ENCODE data around the gene PPCS. TPM values are rescaled to one million over a fixed set of nuclear protein-coding genes. Genes with fewer than 3 reads are reported as not detected.
"Not testable (repeated sequence)": the region's sequence is repeated elsewhere in the genome, so short reads cannot be mapped to it uniquely, and the experiment has no call there.

PPCS gene
- total and polyA plus RNA-seq, 2 donors (not counting 1 experiment from before 2014, with no cell fraction given), result 39.3 to 40.3 TPM

DNA sequence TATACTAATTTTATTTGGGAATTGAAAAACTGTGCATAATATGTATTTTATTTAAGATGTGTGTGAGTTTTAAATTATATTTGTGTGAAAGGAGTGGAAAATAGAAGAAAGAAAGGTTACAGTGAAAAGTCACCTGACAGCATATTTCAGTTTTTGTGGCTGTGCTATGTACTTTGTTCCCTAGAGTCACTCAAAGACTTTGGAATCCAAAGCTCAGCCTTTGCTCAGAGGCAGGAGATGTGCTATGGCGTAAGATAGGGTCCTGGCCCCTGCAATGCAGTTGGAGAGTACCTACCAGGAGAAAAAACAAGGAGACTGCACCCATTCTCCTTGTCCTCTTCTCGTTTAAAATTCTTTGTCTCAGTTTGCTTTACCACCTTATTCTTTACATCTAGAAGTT, 9.7 kb downstream of the PPCS start:
- Histone ChIP-seq H3K27ac (ENCODE audit: insufficient read depth, low read length) (no peak overlapping the region), H3K4me1 (ENCODE audit: control insufficient read depth, extremely low read depth, insufficient read depth, low read length) (no peaks in the 10 kb centered on the region), H3K27me3 (ENCODE audit: control insufficient read depth, insufficient read depth, low read length) (no peaks in the 10 kb centered on the region), H3K9me3 (ENCODE audit: control insufficient read depth, insufficient read depth, low read depth, low read length) (no peaks in the 10 kb centered on the region), H3K4me2 (ENCODE audit: extremely low read depth, insufficient read depth, low read length) (no peak overlapping the region), H3K4me3 (replicated peaks in 1 of 4; ENCODE audit: control extremely low read depth in 1 of 4, insufficient read depth in 1 of 4, low read depth in 3 of 4, low read length in 4 of 4) (no peak overlapping the region), H3K36me3 (ENCODE audit: control insufficient read depth, insufficient read depth, low read length) (no peaks in the 10 kb centered on the region), H3K79me2 (ENCODE audit: control insufficient read depth, insufficient read depth, low read length) (no peaks in the 10 kb centered on the region), H4K20me1 (ENCODE audit: control insufficient read depth, extremely low read depth, insufficient read depth, low read length) (no peaks in the 10 kb centered on the region), H2AFZ (ENCODE audit: low read length) (no peak overlapping the region), H3K9ac (ENCODE audit: insufficient read depth, low read length) (no peak overlapping the region)
- TF ChIP-seq EZH2 (IDR thresholded peaks at IDR 0.05; ENCODE audit: low read length, missing control alignments), result no peak
- DNase-seq (ENCODE audit: low read depth in 2 of 2), result no peak

DNA sequence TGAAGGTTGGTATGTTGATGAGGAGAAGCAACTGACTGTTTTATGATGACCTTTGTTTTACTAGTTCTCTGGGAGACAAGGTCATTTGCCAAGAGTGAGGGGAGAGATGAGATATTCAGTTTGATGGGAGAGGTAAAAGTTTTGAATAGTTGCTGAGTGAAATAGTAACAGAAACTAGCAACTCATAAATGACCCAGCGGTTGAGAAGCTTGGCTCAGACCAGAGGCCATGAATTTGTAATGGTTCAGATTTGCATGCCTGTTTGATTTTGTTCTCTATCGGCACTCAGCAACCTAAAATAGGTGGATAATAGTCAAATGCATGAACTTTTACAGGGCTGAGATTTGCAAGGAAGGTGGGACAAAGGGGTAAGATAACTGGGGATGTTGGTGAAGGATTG, 13.4 kb downstream of the PPCS start:
- Histone ChIP-seq H3K4me3 (replicated peaks in 1 of 4; ENCODE audit: control extremely low read depth in 1 of 4, insufficient read depth in 1 of 4, low read depth in 3 of 4, low read length in 4 of 4) (no peak overlapping the region), H3K27ac (ENCODE audit: insufficient read depth, low read length) (no peak overlapping the region), H3K9me3 (ENCODE audit: control insufficient read depth, insufficient read depth, low read depth, low read length) (no peaks in the 10 kb centered on the region), H4K20me1 (ENCODE audit: control insufficient read depth, extremely low read depth, insufficient read depth, low read length) (no peaks in the 10 kb centered on the region), H3K9ac (ENCODE audit: insufficient read depth, low read length) (no peak overlapping the region), H3K36me3 (ENCODE audit: control insufficient read depth, insufficient read depth, low read length) (no peaks in the 10 kb centered on the region), H3K27me3 (ENCODE audit: control insufficient read depth, insufficient read depth, low read length) (no peaks in the 10 kb centered on the region), H3K79me2 (ENCODE audit: control insufficient read depth, insufficient read depth, low read length) (no peaks in the 10 kb centered on the region), H3K4me1 (ENCODE audit: control insufficient read depth, extremely low read depth, insufficient read depth, low read length) (no peaks in the 10 kb centered on the region), H3K4me2 (ENCODE audit: extremely low read depth, insufficient read depth, low read length) (no peak overlapping the region), H2AFZ (ENCODE audit: low read length) (no peak overlapping the region)
- DNase-seq (ENCODE audit: low read depth in 2 of 2), result no peak
- TF ChIP-seq, protein P1, sequence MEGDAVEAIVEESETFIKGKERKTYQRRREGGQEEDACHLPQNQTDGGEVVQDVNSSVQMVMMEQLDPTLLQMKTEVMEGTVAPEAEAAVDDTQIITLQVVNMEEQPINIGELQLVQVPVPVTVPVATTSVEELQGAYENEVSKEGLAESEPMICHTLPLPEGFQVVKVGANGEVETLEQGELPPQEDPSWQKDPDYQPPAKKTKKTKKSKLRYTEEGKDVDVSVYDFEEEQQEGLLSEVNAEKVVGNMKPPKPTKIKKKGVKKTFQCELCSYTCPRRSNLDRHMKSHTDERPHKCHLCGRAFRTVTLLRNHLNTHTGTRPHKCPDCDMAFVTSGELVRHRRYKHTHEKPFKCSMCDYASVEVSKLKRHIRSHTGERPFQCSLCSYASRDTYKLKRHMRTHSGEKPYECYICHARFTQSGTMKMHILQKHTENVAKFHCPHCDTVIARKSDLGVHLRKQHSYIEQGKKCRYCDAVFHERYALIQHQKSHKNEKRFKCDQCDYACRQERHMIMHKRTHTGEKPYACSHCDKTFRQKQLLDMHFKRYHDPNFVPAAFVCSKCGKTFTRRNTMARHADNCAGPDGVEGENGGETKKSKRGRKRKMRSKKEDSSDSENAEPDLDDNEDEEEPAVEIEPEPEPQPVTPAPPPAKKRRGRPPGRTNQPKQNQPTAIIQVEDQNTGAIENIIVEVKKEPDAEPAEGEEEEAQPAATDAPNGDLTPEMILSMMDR (conservative IDR thresholded peaks at IDR 0.05 in 1 of 2, IDR thresholded peaks at IDR 0.05 in 1 of 2; ENCODE audit: low read depth in 1 of 2, low read length in 2 of 2), result no peak
- TF ChIP-seq EZH2 (IDR thresholded peaks at IDR 0.05; ENCODE audit: low read length, missing control alignments), result no peak

DNA sequence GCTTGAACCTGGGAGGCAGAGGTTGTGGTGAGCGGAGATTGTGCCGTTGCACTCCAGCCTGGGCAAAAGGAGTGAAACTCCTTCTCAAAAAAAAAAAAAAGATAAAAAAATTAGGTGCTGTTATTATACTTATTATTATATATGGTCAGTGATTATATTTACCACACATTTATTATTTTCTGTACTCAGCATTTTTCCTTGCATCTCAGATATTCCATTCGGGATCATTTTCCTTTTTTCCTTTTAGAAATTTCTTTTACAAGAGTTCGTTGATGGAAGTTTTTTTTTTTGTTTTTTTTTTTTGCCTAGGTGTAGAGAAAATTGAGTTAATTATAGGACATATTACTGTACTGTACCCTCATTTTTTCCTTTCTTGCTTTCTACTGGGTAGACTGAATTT, 20.3 kb downstream of the PPCS start:
- Histone ChIP-seq H3K27me3 (ENCODE audit: control insufficient read depth, insufficient read depth, low read length) (no peaks in the 10 kb centered on the region), H3K27ac (ENCODE audit: insufficient read depth, low read length) (no peak overlapping the region), H3K79me2 (ENCODE audit: control insufficient read depth, insufficient read depth, low read length) (no peaks in the 10 kb centered on the region), H3K36me3 (ENCODE audit: control insufficient read depth, insufficient read depth, low read length) (no peaks in the 10 kb centered on the region), H3K9me3 (ENCODE audit: control insufficient read depth, insufficient read depth, low read depth, low read length) (no peaks in the 10 kb centered on the region), H4K20me1 (ENCODE audit: control insufficient read depth, extremely low read depth, insufficient read depth, low read length) (no peaks in the 10 kb centered on the region), H3K9ac (ENCODE audit: insufficient read depth, low read length) (no peak overlapping the region), H3K4me3 (replicated peaks in 1 of 4; ENCODE audit: control extremely low read depth in 1 of 4, insufficient read depth in 1 of 4, low read depth in 3 of 4, low read length in 4 of 4) (no peak overlapping the region), H3K4me1 (ENCODE audit: control insufficient read depth, extremely low read depth, insufficient read depth, low read length) (no peaks in the 10 kb centered on the region), H2AFZ (ENCODE audit: low read length) (no peak overlapping the region), H3K4me2 (ENCODE audit: extremely low read depth, insufficient read depth, low read length) (no peak overlapping the region)
- no peak for DNase-seq (ENCODE audit: low read depth in 2 of 2)
- TF ChIP-seq EZH2 (IDR thresholded peaks at IDR 0.05; ENCODE audit: low read length, missing control alignments), result no peak
- TF ChIP-seq, protein P1 (conservative IDR thresholded peaks at IDR 0.05 in 1 of 2, IDR thresholded peaks at IDR 0.05 in 1 of 2; ENCODE audit: low read depth in 1 of 2, low read length in 2 of 2), result no peak

DNA sequence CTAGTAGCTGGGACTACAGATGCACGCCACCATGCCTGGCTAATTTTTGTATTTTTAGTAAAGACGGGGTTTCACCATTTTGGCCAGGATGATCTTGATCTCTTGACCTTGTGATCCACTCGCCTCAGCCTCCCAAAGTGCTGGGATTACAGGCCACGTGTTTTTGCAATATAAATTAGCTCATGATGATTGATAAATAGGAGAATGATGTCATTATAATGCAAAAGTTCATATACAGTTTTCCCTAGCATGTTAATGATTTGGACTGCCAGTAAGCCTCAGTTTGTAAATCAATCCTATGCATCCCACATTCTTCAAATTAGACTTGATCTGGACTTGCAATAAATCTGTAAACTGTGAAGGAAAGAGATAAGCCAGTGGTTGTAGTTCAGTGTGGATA, 21.0 kb downstream of the PPCS start:
- not testable (repeated sequence) for DNase-seq (ENCODE audit: low read depth in 2 of 2); H3K36me3 ChIP-seq (ENCODE audit: control insufficient read depth, insufficient read depth, low read length); H3K4me2 ChIP-seq (ENCODE audit: extremely low read depth, insufficient read depth, low read length); H4K20me1 ChIP-seq (ENCODE audit: control insufficient read depth, extremely low read depth, insufficient read depth, low read length); H3K79me2 ChIP-seq (ENCODE audit: control insufficient read depth, insufficient read depth, low read length); H3K9ac ChIP-seq (ENCODE audit: insufficient read depth, low read length); H3K9me3 ChIP-seq (ENCODE audit: control insufficient read depth, insufficient read depth, low read depth, low read length); H2AFZ ChIP-seq (ENCODE audit: low read length); H3K27me3 ChIP-seq (ENCODE audit: control insufficient read depth, insufficient read depth, low read length); H3K27ac ChIP-seq (ENCODE audit: insufficient read depth, low read length); H3K4me3 ChIP-seq (replicated peaks in 1 of 4; ENCODE audit: control extremely low read depth in 1 of 4, insufficient read depth in 1 of 4, low read depth in 3 of 4, low read length in 4 of 4); H3K4me1 ChIP-seq (ENCODE audit: control insufficient read depth, extremely low read depth, insufficient read depth, low read length)
